ENCODE measurements around the gene TMEM190. TPM values are rescaled to one million over a fixed set of nuclear protein-coding genes. Genes with fewer than 3 reads are reported as not detected.

TMEM190 gene
- polyA plus RNA-seq, 2 donors, result not detected

- Histone ChIP-seq H3K27me3 (ENCODE audit: control insufficient read depth in 1 of 2, insufficient read depth in 2 of 2, low read length in 2 of 2) (no peaks in the 10 kb centered on the region), H3K4me3 (ENCODE audit: low read depth in 1 of 2, low read length in 2 of 2) (no peak overlapping the region), H3K36me3 (ENCODE audit: control insufficient read depth in 2 of 2, insufficient read depth in 2 of 2, low read length in 1 of 2) (peaks cover 0 to 10% of the 10 kb centered on the region in 2 donors), H3K9me3 (ENCODE audit: control insufficient read depth in 2 of 2, insufficient read depth in 1 of 2, low read depth in 1 of 2, low read length in 1 of 2) (no peaks in the 10 kb centered on the region), H3K27ac (ENCODE audit: low read depth in 2 of 2, low read length in 1 of 2) (no peak overlapping the region), H3K4me1 (ENCODE audit: control insufficient read depth in 2 of 2, insufficient read depth in 2 of 2, low read length in 1 of 2) (peaks cover 4 to 23% of the 10 kb centered on the region in 2 donors)
- 86 to 87% methylated on average over 48 to 50 of the region's 50 CpGs for WGBS, 2 donors
These were observed 34.8 kb upstream of the TMEM190 start for GRCh38 chr19:55341595-55342531.

- H3K4me3 ChIP-seq (ENCODE audit: low read depth in 1 of 2, low read length in 2 of 2), result no peak overlapping the region
- no peaks in the 10 kb centered on the region for H3K9me3 ChIP-seq (ENCODE audit: control insufficient read depth in 2 of 2, insufficient read depth in 1 of 2, low read depth in 1 of 2, low read length in 1 of 2)
- H3K36me3 ChIP-seq (ENCODE audit: control insufficient read depth in 2 of 2, insufficient read depth in 2 of 2, low read length in 1 of 2), result peaks cover 0 to 11% of the 10 kb centered on the region in 2 donors
- H3K27ac ChIP-seq (ENCODE audit: low read depth in 2 of 2, low read length in 1 of 2), result no peak overlapping the region
- H3K27me3 ChIP-seq (ENCODE audit: control insufficient read depth in 1 of 2, insufficient read depth in 2 of 2, low read length in 2 of 2), result no peaks in the 10 kb centered on the region
- H3K4me1 ChIP-seq (ENCODE audit: control insufficient read depth in 2 of 2, insufficient read depth in 2 of 2, low read length in 1 of 2), result peaks cover 4 to 20% of the 10 kb centered on the region in 2 donors
- 60 to 71% methylated on average over 9 of the region's 9 CpGs for WGBS, 2 donors
These were observed 32.2 kb upstream of the TMEM190 start for GRCh38 chr19:55344444-55344843.

- Histone ChIP-seq H3K4me3 (ENCODE audit: low read depth in 1 of 2, low read length in 2 of 2) (no peak overlapping the region), H3K4me1 (ENCODE audit: control insufficient read depth in 2 of 2, insufficient read depth in 2 of 2, low read length in 1 of 2) (peaks cover 4 to 18% of the 10 kb centered on the region in 2 donors), H3K36me3 (ENCODE audit: control insufficient read depth in 2 of 2, insufficient read depth in 2 of 2, low read length in 1 of 2) (peaks cover 0 to 11% of the 10 kb centered on the region in 2 donors), H3K9me3 (ENCODE audit: control insufficient read depth in 2 of 2, insufficient read depth in 1 of 2, low read depth in 1 of 2, low read length in 1 of 2) (no peaks in the 10 kb centered on the region), H3K27ac (ENCODE audit: low read depth in 2 of 2, low read length in 1 of 2) (no peak overlapping the region), H3K27me3 (ENCODE audit: control insufficient read depth in 1 of 2, insufficient read depth in 2 of 2, low read length in 2 of 2) (no peaks in the 10 kb centered on the region)
- WGBS, 2 donors, result 84 to 89% methylated on average over 22 of the region's 22 CpGs
These were observed 31.4 kb upstream of the TMEM190 start for GRCh38 chr19:55345101-55345817.

DNA sequence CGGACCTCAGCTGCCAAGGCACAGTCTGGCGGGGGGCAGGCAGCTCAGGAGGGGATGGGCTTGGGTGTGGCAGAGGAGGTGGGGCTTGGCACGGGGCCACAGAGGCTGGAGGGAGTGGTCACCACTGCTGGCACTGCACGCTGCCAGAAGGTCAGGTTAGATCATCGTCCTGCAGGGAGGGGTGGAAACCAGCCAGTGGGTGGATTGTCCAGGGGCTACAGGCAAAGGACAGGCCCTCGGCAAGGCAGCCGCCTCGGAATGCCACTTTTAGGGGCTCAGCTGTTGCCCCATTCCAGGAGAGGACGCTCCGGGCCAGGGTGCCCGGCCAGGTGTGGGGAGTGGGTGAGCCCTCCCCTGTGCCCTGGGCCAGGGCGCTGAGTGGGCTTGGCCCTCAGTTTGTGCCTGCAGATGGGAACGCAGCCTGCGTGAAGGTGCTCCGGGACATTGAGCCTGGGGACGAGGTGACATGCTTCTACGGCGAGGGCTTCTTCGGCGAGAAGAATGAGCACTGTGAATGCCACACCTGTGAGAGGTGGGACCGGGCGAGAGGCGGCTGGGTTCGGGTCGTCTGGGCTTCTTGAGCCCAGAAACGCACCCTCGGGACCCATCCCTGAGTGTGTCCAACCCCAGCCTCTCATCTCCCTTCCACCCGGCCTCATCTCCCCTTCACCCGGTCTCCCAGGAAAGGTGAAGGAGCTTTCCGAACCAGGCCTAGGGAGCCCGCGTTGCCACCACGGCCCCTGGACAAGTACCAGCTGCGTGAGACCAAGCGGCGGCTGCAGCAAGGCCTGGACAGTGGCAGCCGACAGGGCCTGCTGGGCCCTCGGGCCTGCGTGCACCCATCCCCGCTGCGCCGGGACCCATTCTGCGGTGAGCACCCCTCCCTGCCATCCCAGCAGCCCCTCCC is 30.6 kb upstream of the TMEM190 start:
- Histone ChIP-seq H3K9me3 (ENCODE audit: control insufficient read depth in 2 of 2, insufficient read depth in 1 of 2, low read depth in 1 of 2, low read length in 1 of 2) (no peaks in the 10 kb centered on the region), H3K4me3 (ENCODE audit: low read depth in 1 of 2, low read length in 2 of 2) (no peak overlapping the region), H3K4me1 (ENCODE audit: control insufficient read depth in 2 of 2, insufficient read depth in 2 of 2, low read length in 1 of 2) (peaks cover 2 to 11% of the 10 kb centered on the region in 2 donors), H3K27ac (ENCODE audit: low read depth in 2 of 2, low read length in 1 of 2) (no peak overlapping the region), H3K36me3 (ENCODE audit: control insufficient read depth in 2 of 2, insufficient read depth in 2 of 2, low read length in 1 of 2) (peaks cover 0 to 11% of the 10 kb centered on the region in 2 donors), H3K27me3 (ENCODE audit: control insufficient read depth in 1 of 2, insufficient read depth in 2 of 2, low read length in 2 of 2) (no peaks in the 10 kb centered on the region)
- 81 to 83% methylated on average over 37 to 43 of the region's 43 CpGs for WGBS, 2 donors

- Histone ChIP-seq H3K4me1 (ENCODE audit: control insufficient read depth in 2 of 2, insufficient read depth in 2 of 2, low read length in 1 of 2) (peaks cover 2 to 7% of the 10 kb centered on the region in 2 donors), H3K36me3 (ENCODE audit: control insufficient read depth in 2 of 2, insufficient read depth in 2 of 2, low read length in 1 of 2) (peaks cover 0 to 11% of the 10 kb centered on the region in 2 donors), H3K9me3 (ENCODE audit: control insufficient read depth in 2 of 2, insufficient read depth in 1 of 2, low read depth in 1 of 2, low read length in 1 of 2) (no peaks in the 10 kb centered on the region), H3K27me3 (ENCODE audit: control insufficient read depth in 1 of 2, insufficient read depth in 2 of 2, low read length in 2 of 2) (peaks cover 0 to 3% of the 10 kb centered on the region in 2 donors), H3K27ac (ENCODE audit: low read depth in 2 of 2, low read length in 1 of 2) (no peak overlapping the region), H3K4me3 (ENCODE audit: low read depth in 1 of 2, low read length in 2 of 2) (no peak overlapping the region)
- WGBS, 2 donors, result 81 to 85% methylated on average over 40 to 41 of the region's 41 CpGs
These were observed 29.7 kb upstream of the TMEM190 start for GRCh38 chr19:55346725-55347441.

GRCh38 chr19:55347442-55348009 is 29.1 kb upstream of the TMEM190 start:
- H3K27me3 ChIP-seq (ENCODE audit: control insufficient read depth in 1 of 2, insufficient read depth in 2 of 2, low read length in 2 of 2), result peaks cover 0 to 6% of the 10 kb centered on the region in 2 donors
- no peak overlapping the region for H3K27ac ChIP-seq (ENCODE audit: low read depth in 2 of 2, low read length in 1 of 2)
- H3K36me3 ChIP-seq (ENCODE audit: control insufficient read depth in 2 of 2, insufficient read depth in 2 of 2, low read length in 1 of 2), result peaks cover 0 to 10% of the 10 kb centered on the region in 2 donors
- WGBS, 2 donors, result 79 to 85% methylated on average over 10 of the region's 10 CpGs
- H3K9me3 ChIP-seq (ENCODE audit: control insufficient read depth in 2 of 2, insufficient read depth in 1 of 2, low read depth in 1 of 2, low read length in 1 of 2), result no peaks in the 10 kb centered on the region
- no peak overlapping the region for H3K4me3 ChIP-seq (ENCODE audit: low read depth in 1 of 2, low read length in 2 of 2)
- H3K4me1 ChIP-seq (ENCODE audit: control insufficient read depth in 2 of 2, insufficient read depth in 2 of 2, low read length in 1 of 2), result peaks cover 2 to 7% of the 10 kb centered on the region in 2 donors

GRCh38 chr19:55348317-55349034 is 28.1 kb upstream of the TMEM190 start:
- peaks cover 0 to 6% of the 10 kb centered on the region in 2 donors for H3K36me3 ChIP-seq (ENCODE audit: control insufficient read depth in 2 of 2, insufficient read depth in 2 of 2, low read length in 1 of 2)
- no peak overlapping the region for H3K27ac ChIP-seq (ENCODE audit: low read depth in 2 of 2, low read length in 1 of 2)
- H3K27me3 ChIP-seq (ENCODE audit: control insufficient read depth in 1 of 2, insufficient read depth in 2 of 2, low read length in 2 of 2), result peaks cover 0 to 12% of the 10 kb centered on the region in 2 donors
- 75 to 76% methylated on average over 22 of the region's 22 CpGs for WGBS, 2 donors
- H3K9me3 ChIP-seq (ENCODE audit: control insufficient read depth in 2 of 2, insufficient read depth in 1 of 2, low read depth in 1 of 2, low read length in 1 of 2), result peaks cover 0 to 2% of the 10 kb centered on the region in 2 donors
- peaks cover 2 to 15% of the 10 kb centered on the region in 2 donors for H3K4me1 ChIP-seq (ENCODE audit: control insufficient read depth in 2 of 2, insufficient read depth in 2 of 2, low read length in 1 of 2)
- H3K4me3 ChIP-seq (ENCODE audit: low read depth in 1 of 2, low read length in 2 of 2), result no peak overlapping the region
